Stimulated activated CD4-positive, alpha-beta T cell treated with anti-CD3 and anti-CD28 coated beads, Interleukin-15, amount 100 ng/mL, for 24 hours (primary cell): ENCODE data around the gene KCNJ8.
"Not testable (repeated sequence)": the region's sequence is repeated elsewhere in the genome, so short reads cannot be mapped to it uniquely, and the experiment has no call there.

Experiments
- DNase-seq: peaks from one replicate; pipeline ENCODE4 v3.0.0-alpha.2; 2020

Gene KCNJ8

DNA sequence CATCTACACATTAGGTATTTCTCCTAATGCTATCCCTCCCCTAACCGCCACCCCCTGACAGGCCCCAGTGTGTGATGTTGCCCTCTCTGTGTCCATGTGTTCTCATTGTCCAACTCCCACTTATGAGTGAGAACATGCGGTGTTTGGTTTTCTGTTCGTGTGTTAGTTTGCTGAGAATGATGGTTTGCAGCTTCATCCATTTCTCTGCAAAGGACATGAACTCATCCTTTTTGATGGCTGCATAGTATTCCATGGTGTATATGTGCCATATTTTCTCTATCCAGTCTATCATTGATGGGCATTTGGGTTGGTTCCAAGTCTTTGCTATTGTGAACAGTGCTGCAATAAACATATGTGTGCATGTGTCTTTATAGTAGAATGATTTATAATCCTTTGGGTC lies 8.2 kb upstream of the KCNJ8 start:
- not testable (repeated sequence) for DNase-seq

DNA sequence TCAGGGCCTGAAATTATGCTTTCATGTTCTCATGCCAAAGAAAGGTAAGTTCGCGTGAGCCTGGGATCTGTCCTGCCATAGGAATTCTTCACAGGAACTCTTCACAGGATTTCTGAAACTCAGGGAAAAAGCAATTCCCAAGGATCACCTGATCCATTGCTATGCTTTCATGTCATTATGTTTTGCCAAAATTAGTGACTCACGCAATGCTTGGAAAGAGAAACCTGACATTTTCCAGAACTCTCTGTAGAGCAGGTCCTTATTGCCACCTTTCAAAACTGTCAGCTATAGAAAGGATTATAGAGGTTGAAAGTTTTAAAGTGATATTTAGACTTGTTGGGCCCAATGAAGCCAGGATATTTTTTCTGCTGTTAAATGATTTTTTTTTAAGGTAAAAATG lies 6.3 kb upstream of the KCNJ8 start:
- no peak for DNase-seq

DNA sequence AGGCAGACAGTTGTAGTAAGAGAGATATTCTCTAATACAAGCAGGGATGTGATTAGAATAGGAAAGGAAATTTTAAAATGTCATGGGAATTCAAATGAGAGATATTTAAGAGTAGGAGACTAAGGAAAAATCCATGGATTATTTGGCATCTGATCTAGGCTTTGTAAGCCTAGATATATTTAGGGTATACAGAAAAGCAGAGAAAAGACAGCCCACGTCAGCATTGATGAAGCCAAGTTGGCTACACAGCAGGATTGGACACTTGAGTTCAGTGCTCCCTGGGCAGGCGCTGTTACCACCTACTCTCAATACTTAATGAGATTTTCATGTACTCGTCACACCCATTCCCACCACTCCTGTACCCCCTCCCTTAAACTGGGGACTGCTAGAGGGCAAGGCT lies 1.7 kb upstream of the KCNJ8 start:
- no peak for DNase-seq

DNA sequence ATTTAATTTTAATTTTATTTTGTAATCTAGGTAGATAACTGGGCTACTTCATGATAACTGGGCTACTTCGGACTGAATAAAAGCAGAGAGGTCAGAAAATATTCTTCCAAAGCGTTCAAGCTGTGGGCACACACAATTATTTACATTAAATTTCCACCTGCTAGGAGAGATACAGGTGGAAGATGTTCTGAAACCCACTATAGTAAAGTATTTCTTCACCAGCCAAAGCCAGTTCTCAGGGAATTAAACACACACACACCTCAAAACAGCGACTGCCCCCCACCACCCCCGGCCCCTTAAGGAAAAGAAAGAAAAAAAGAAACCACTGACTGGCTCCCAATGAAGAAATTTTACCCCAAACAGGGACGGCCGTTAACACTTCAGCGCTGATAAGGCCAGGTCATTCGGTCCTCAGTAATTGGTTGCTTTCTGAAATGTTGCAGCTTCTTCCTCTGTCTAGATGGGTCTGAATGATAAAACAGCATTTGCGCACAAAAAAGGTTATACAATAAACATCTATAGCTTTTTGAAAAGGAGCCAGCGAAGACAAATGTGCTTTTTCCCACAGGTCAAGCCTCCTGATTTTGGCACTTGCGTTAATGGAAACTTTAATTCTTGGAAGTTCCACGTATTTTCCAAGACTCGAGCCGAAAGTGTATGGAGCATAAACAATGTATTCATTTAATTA lies 771 bp upstream of the KCNJ8 start:
- DNase-seq, result no peak

DNA sequence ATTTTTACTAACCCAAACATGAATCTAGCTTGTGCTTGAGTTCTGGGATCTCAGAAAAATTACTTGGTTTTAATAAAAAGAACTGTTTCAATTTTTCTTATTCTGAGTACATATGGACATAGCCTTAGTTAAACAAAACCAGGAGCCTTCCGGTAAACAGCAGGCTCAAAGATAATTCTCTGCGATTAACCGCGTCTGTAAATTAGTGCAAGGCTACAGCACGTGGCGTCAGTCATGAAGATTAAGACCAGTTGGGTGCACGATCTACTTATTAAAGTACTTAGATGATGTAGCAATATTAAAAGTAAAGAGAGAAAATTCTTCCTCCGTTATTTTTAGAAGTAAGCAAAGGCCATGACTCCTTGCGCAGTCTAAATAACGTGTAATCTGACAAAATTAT lies 700 bp downstream of the KCNJ8 start:
- DNase-seq, result no peak

DNA sequence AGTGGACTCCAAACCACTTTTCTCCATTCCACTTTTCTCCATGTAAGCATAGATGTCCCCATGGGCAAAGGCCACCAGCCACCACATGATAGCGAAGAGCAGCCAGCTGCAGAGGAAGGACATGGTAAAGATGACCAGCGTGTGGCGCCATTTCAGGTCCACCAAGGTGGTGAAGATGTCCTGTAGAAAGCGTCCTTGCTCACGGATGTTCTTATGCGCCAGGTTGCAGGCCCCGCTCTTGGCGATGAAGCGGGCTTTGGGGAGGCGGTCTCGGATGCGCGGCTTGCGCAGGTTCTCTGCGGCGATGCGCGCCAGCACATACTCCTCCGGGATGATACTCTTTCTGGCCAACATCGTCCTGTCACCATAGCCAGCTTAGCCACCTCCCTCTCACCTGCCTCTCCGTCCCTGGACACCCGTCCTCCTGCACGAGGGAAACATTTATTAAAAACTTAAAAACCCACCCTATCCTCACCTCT lies 1.2 kb downstream of the KCNJ8 start:
- peak; percentile 20 for DNase-seq

DNA sequence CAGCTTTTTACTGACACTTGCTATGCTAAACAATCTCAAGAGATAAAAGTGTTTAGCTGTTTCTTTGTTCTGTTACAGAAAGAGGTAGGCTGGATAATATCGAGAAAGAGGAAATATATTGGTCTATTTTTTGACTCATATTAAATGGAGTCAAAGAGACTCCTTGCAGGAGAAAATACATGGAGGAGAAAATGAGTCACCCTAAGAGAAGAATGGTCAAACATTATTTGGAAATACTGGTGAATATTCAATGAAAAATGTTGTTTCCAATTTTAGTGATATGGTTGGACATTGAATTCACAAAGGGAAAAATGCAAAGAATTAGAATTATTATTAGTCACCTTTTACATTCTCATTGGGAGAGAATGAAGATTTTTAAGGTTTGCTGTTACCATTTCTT lies 3.2 kb downstream of the KCNJ8 start:
- no peak for DNase-seq

DNA sequence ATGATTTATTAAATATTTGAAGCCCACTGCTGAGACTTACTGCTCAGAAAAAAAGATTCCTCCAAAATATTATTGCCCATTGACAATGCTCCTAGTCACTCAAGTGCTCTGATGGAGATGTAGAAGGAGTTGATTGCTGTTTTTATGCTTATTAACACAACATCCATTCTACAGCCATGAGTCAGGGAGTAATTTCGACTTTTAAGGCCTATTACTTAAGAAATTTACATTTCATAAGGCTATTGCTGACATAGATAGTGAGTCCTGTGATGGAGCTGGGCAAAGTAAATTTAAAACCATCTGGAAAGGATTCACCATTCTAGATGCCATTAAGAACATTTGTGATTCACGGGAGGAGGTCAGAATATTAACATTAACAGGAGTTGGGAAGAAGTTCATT lies 5.2 kb downstream of the KCNJ8 start:
- no peak for DNase-seq

DNA sequence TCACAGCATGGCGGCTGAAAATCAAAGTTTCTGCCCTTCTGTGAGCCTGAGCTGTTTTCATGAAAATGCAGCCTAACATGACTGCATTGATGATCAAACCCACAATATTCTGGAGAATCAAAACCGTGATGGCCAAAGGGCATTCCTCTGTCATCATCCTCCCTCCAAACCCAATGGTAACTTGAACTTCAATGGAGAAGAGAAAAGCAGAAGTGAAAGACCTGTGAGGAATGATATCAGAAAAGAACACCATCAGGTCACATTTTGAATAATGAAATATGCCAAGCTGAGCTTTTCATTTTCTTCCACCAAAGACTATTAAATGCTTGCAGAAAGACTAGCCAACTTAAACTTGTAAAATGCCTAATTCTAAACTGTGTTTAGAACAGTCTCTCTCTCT lies 8.1 kb downstream of the KCNJ8 start:
- DNase-seq, result no peak

DNA sequence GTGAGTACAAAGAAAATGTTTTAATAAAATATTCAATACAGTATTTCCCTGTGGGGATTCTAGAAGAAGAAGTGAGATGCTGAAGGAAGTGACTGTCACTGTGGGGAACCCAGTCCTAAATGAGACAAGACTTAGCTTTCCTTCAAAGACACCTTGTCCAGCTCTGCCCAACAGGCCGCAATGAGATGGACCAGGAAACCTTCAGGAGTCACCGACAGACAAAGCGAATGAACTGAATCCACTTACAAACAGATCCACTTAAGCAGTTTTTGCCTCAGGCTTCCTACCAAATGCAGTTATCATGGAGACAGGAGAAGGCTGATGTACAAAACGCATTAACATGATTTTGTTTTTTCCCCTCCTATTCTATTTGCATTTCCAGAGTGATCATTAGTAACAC lies 9.6 kb downstream of the KCNJ8 start:
- DNase-seq, result no peak

DNA sequence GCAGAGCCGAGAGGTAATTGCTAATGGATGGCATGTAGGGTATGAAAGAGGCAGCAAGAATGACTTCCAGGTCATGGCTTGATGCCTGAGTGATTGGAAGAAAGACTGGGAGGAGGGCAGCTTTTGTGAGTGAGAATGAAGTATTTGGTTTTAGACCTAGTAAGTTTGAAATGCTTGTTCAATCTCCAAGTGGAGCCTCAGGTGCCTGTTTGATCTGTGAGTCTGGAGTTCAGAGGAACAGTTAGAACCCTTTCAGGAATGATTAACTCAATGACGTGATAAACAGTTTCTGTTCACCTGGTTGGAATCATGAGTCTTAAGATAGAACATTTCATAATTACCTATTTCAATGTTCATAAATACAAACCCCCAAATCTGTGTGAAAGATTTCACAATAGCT lies 10.4 kb downstream of the KCNJ8 start:
- DNase-seq, result no peak

DNA sequence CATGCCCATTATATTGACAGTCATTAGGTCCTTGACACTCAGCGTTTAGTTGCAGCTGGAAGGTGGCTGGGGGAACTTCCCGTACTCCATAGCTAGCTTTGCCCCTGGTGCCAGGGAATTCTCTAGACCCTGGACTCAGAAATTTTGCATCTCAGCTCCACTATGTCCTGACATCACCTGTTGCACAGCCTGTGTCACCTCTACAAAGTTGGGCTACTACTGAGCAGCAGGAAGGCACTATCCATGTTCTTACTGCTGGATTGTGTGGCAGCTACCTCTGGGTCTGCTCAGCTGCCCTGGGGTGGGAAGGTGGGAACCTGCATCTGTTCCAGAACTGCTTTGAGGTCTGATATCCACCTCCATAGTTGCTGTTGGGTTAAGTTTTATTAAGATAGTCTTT lies 11.0 kb downstream of the KCNJ8 start:
- DNase-seq, result no peak

DNA sequence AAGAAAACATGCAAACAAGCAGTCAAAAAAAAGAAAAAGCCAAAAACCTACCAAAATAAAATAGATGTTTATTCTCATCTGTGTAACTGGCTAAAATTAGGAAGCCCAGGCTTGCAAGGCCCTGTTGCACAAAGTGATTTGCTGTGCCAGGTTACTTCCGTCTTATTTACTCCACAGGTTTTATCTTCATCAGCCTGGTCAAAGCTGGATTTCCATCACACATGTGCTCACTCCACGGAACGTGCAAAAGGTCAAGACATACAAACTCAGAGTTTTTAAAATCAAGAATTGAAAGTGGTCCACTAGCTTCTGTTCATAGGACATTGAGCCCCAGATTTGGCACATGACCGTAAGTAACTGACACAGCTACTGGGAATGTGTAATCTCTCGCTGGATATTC lies 14.8 kb downstream of the KCNJ8 start:
- DNase-seq, result no peak

DNA sequence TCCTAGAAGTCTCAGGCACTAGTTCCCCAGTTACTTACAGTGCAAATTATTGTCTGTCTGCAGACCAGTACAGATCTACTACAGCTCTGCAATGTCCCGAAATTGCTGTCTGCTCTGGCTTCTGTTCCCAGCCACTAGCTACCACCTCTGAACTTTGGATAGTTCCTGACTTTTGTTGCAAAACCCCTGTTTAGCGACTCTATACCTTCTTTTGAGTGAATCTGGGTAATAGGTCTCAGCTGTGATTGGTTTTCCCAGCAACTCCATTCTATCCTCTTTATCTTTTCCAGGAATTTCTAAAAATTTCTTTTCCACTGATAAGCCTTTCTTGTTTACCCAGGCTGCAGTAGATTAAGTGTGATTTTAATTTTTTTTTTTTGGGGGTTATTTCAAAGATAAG lies 16.8 kb downstream of the KCNJ8 start:
- DNase-seq, result no peak

DNA sequence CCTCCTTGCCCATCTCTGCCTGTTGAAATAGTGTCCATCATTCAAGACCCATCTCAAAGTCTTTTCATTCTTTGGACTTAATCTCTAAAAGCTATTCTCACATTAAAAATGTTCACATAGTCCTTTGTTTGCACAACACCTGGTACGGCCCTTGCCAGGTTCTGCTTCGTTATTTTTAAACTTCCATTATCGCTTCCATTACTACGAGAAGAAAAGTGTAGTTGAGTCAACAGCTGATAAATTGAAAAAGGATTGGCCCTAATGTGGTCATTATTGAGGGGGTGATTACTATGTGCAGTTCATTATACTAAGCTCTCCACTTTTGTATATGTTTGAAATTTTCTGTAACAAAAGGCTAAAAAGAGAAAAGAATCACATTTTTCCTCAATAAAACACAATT lies 17.8 kb downstream of the KCNJ8 start:
- no peak for DNase-seq

DNA sequence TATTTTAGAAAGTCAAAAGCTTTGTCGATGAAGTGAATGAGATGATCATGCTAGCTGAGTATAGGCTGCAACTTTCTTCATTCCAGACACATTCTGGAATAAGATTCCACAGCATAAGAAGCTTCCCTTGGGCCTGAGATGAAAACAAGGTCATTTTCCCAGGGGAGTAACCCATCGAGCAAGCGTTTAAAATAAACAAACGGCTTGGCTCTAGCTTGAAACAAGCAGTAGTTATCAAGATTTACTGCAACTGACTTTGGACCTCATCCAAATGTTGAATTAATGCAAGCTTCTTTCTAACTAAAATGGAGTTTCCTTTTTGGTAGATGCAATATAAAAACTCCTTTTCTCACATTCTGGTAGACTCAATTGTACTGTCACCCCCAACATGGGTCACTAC lies 23.0 kb downstream of the KCNJ8 start:
- no peak for DNase-seq

DNA sequence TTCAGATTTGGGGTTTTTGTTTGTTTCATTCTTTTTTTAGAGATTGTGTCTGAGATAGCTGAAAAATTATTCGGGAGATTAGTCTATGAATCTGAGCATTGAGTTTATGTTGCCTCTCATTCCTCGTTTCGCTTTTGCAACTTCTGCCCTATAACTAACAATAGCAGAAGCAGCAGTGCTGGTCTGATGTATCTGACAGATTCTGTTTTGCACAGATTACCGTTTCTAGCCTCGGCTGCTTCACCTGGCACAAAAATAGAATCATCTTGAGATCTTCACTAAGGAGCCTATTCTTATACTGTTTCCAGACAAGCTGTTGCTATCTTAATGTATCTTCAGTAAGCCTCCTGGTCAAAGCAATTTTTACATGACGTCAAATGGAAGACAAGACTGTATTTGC lies 29.2 kb downstream of the KCNJ8 start:
- no peak for DNase-seq

DNA sequence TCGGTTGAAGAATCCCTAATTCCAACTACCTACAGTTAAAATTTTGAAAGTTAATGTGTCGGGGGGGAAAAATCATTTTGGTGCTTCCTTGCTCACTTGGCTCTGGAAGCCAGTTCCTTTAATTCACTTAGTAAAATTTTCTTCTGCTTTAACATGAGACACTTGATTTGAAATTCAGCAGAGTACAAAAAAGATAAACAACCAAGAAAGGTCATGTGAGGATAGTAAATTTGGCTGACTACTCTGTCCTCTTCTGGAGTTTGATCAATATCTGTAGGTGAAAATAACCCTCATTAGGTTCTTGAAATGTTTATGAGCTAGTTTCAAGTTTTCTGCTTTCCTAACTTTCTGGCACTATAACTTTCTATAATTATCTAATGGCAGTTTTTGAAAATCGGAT lies 43.4 kb downstream of the KCNJ8 start:
- no peak for DNase-seq

DNA sequence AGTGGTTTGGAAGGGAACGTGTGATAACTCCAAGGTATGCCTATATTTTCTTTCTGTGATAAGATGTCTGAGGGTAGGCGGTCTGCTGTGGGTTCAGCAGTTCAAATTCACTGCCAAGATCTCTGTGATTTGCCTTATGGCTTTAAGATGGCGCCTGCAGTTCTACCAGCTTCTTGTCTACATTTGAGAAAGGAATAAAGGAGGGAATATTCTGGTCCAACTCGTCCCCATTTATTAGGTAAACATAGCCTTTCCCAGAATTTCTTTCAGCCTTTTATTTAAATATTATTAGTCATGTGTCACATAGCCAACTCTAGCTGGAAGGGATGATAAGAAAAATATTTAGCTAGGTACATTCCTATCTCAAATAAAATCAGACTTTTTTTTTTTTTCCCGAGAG lies 48.8 kb downstream of the KCNJ8 start:
- DNase-seq, result no peak

DNA sequence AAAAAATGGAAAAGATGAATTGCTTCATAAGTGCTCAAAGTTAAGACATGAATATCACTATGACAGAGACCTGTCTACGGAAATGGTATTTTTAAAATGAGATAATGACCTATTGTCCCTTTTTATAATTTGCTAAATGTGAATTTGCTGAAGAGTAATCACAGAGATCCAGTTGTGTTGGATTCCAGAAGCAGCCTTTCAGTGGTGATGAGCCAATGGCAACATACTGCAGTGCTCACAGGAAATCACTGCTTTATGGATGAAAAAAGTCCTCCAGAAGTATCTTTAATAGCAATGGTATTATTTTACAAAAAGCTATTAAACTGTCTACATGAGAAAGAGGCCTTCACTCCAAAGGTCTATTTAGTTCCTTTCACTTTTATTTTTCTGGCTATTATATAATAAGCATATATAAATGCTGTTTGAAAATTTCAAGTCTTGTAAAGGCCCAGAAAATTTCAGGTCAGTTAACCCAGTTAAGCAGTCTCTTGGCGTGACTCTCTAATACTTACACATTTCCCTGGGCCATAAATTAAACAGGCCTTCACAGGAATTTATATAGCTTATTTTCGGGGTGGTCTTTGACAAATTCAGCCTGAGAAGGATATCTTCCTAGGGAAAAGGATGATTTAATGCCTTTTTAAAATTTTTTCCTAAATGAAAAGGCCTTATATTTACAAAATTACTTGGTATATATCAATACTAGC lies 55.4 kb downstream of the KCNJ8 start:
- no peak for DNase-seq

DNA sequence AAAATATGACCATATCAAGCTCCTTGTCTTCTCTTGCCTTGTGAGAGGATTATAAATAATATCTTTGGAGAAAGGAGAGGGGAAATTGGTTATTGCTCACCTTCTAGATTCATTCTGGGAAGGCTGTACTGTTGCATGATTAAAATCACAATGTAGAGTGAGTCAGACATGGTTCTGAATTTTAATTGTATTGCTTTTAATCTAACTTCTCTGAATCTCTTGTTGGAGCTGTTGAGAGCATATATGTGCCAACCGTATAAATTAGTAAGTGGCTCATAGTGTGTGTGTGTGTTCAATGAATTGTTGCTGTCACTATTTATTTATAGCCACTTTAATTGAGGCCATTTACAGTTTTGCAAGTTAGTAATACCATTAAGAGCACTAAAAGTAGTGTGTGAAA lies 56.1 kb downstream of the KCNJ8 start:
- no peak for DNase-seq

DNA sequence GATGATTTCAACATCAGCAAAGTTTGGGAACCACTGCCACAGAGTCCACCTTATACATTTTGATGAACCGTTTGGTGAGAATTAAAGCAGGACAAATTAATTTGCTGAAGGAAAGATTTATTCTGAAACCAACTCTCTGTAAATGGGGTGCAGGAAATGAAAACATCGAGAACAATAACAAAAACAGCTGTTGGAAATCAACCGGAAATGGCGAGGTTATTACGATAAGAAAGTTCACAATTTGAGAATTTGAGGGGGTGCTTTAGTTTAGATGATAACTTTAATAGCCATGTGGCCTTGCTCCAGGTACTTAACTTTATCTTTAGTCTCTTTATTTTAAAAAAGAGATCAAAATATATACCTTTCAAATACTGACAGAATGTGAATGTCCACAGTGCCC lies 56.7 kb downstream of the KCNJ8 start:
- no peak for DNase-seq

DNA sequence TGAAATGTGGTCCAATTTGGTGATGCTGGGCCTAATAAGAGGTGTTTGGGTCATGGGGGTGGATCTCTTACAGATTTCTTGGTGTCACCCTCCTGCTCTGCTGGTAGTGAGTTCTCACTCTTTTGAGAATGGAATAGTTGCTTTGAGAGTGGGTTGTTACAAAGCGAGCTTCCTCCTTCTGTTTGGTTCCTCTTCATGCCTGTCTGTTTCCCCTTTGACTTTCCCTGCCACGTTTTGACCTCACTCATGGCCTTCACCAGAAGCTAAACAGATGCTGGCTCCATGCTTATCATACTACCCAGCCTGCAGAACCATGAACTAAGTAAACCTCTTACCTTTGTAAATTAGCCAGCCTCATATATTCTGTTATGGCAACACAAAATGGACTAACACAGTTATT lies 59.1 kb downstream of the KCNJ8 start:
- DNase-seq, result no peak
